Loucy (cell line): ENCODE measurements around the gene ATAT1.

ENCODE experiments used
- EZH2phosphoT487 ChIP-seq: fragments of 200-600 bp; IDR thresholded peaks from 2 replicates; pipeline ENCODE4 v1.6.1; 2018; ENCODE audit warnings: antibody characterized with exemption, mild to moderate bottlenecking, moderate library complexity, borderline replicate concordance
- TF ChIP-seq, protein P1 (sequence below): fragments of 200-600 bp; sonication (generic); conservative IDR thresholded peaks from 2 replicates; pipeline ENCODE4 v1.5.1; 2014; ENCODE audit warnings: mild to moderate bottlenecking, antibody characterized with exemption, low read length

DNA sequence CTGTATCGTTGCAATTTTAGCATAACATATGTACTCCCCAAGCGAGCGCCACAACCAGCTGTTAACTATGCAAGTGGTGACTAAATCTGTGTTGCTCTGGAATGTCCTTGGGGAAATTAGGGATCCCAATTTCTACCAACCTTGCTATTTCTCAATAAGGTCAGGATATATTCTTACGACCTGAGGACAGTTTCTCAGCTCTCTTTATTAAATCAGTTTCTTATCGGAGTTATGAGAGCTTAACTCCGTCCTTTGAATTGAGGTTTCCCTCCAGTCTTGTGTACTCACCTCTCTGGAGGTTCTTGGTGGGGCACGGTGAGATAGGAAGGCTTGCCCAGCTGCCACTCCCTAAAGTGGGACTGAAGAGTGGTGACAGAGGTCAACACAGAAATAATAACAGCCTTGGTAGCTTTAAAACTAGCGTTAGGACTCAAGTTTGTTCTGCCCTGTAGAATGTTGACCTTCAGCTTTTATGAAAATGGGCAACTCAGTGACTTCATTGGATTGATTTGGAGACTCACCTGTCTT, 8.3 kb upstream of the ATAT1 start:
- TF ChIP-seq, protein P1, sequence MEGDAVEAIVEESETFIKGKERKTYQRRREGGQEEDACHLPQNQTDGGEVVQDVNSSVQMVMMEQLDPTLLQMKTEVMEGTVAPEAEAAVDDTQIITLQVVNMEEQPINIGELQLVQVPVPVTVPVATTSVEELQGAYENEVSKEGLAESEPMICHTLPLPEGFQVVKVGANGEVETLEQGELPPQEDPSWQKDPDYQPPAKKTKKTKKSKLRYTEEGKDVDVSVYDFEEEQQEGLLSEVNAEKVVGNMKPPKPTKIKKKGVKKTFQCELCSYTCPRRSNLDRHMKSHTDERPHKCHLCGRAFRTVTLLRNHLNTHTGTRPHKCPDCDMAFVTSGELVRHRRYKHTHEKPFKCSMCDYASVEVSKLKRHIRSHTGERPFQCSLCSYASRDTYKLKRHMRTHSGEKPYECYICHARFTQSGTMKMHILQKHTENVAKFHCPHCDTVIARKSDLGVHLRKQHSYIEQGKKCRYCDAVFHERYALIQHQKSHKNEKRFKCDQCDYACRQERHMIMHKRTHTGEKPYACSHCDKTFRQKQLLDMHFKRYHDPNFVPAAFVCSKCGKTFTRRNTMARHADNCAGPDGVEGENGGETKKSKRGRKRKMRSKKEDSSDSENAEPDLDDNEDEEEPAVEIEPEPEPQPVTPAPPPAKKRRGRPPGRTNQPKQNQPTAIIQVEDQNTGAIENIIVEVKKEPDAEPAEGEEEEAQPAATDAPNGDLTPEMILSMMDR: no peak
- no peak for TF ChIP-seq EZH2phosphoT487
